NCI-H345 treated with DMSO at 0.1 percent for 48 hours (cell line): Measurements from ENCODE around the gene LIN52.

Experiments
- DNase-seq: peaks from one replicate; lab custom pipeline; 2025; ENCODE audit not compliant: unreplicated experiment; lab: John Stamatoyannopoulos, UW

Gene LIN52, protein sequence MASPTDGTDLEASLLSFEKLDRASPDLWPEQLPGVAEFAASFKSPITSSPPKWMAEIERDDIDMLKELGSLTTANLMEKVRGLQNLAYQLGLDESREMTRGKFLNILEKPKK

DNA sequence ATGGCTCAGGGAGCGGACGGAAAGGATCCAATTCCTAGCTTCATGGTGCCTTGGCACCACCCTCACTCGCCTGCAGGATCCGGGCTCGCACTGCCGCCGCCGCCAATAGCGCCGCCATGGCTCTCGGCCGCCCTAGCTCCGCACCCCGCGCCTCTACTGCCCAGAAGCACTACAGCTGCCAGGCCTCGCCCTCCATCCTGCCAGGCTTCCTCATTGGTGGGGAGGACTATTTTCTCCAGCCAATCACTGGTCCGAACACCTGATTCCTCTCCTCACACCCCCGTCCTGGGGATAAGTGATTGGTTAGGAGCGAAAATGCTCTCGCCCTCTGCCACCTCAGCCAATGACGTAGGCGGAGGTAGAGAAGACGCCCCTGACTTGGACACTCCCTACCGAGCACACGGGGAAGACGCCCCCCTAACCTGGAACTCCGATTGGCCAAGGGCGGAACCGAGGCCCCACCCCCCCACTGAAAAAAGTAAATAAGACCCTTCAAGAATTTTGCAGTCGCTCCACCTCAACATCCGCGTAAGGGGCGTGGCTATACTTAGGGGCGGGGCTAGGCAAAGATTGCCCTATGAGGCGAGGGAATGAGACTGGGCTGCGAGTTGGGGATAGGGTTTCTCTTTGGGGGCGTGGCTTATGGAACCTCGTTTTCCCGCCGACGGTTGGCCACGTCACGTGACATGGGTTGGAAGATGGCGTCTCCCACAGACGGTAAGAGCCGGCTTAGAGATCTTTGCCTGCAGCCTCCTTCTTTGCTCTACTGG lies at the start of gene LIN52, which contains the start of gene ALDH6A1:
Gene LIN52 (plus strand): TSS at position 680 of the 770 bp plus-strand sequence. CDS start 19 bp downstream, at position 699.
Gene ALDH6A1 (minus strand): TSS at position 177 of the 770 bp plus-strand sequence. CDS start 59 bp downstream, at position 118.
- peak; percentile 100 for DNase-seq

DNA sequence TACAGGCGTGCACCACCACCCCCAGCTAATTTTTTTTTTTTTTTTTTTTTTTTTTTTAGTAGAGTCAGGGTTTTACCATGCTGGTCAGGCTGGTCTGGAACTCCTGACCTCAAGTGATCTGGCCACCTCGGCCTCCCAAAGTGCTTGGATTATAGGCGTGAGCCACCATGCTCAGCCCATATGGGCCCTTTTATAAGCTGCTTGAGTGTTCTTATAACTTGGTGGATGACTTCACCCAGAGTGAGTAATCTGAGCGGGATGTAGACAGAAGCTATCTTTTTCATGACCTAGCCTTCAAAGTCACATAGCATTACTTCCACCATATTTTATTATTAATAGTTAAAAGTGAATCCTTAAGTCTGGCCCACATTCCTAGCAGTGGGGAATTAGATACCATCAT lies 49.2 kb upstream of the LIN52 start:
- DNase-seq: no peak

- DNase-seq: peak; percentile 41
These were observed 46.5 kb upstream of the LIN52 start for GRCh38 chr14:74038020-74038859.

- no peak for DNase-seq
These were observed 42.5 kb upstream of the LIN52 start for GRCh38 chr14:74042296-74042695.

DNA sequence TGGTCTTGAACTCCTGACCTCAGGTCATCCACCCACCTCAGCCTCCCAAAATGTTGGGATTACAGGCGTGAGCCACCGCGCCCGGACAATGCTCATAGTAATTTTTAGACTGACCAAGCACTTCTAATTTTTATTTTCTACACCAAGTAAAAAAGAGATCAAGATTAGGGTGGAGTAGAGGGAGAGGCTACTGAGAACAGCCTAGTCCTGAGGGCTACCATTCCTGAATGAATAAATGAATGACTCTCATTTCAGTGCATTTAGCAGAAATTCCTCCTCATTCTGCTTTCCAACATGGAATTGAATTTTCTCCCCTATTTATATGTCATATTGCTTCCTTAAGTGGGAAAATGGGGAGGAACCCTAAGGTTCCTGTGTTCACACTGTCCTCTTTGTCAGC lies 39.2 kb upstream of the LIN52 start:
- DNase-seq: no peak

DNA sequence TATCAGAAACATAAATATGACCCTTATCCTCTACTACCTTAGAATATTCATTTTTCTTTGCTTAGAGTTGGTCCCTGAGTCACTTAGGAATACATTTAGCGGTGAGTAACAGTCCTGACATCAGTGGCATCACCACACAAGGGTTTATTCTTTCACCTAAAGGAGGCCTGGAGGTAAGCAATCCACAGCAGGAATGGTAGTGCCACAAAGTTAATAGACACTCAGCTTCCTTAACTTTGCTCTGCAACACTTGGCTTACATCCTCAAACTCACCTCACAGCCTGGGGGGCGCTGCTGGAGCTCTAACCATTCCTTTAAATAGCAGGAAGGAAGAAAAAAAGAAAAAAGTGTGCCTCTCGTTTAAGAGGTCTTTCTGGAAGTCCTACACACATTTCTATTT lies 36.5 kb upstream of the LIN52 start:
- DNase-seq: no peak

- DNase-seq: no peak
These were observed 34.8 kb upstream of the LIN52 start for GRCh38 chr14:74049876-74050495.

DNA sequence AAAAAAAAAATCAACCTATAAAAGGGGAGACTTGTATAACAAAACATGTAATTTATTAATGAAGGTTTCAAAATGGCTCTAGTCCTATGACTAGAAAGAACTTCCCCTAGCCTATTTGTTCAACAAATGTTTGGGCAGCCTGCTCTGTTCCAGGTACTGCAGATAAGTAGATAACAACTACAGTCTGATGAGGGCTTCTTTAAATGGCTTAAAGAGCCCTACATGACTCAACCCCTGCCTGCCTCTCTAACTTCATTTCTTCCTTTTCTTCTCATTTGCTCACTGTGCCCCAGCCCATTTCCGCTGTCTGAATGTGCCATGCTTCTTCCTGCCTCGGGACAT lies 22.0 kb upstream of the LIN52 start:
- no peak for DNase-seq

DNA sequence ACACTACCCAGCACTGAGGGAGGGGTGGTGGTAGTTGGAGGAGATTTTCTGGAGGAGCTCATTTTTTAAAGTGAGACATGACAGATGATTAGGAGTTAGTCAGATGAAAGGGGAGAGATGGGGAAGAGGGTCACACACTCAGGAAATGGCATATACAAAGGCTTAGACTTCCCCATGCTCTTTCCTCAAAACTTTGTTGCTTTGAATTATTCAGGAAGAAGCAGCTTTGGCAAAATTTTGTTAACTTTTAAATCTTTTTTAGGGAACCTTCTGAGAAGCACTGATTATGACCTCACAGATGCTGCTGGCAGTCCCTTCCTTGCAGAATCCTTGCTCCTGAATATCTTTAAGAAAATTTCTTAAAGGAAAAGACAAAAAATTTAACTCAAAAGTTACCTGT lies 20.3 kb upstream of the LIN52 start:
- DNase-seq: no peak

GRCh38 chr14:74064883-74065282 lies 19.9 kb upstream of the LIN52 start:
- no peak for DNase-seq

- no peak for DNase-seq
These were observed 18.8 kb upstream of the LIN52 start for GRCh38 chr14:74065746-74066575.

GRCh38 chr14:74077401-74077800 lies 7.4 kb upstream of the LIN52 start:
- no peak for DNase-seq

- no peak for DNase-seq
These were observed 3.8 kb upstream of the LIN52 start for GRCh38 chr14:74080820-74081460.

DNA sequence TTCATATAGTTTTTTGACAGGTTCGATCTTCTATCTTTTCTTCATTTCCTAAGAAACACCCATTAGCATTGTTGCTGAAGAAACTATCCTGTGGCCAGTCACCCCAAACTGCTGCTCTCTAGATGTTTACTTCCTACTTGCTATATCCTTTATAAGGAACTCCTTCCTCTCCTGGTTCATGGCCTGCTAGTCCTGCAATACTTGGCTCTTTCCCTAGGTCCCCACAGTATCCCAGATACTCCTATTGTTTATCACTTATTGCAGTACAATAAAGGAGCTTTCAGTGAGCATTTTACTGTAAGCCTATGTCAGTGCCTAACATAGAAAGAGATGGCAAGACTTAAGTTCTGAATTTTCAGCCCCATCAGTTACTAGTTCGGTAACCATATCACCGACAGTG lies 3.3 kb upstream of the LIN52 start:
- DNase-seq: no peak

DNA sequence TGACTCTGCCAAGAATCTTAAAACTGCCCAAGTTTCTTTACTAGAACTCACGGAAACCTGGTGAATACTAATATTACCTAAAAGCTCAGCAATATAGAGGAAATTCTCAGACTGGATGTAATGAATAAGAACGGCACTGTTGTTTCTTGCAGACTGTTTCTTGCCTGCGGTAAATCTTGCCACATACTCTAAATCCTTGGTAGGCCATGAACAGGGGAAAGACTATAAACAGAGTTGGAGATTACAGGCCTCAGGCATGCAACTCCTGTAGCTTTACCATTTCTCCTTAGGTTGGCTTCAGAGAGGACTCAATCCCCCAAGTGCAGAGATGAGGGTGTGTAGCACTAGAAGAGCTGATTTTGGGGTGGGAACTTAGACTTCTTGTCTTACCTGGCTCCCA lies 1.6 kb upstream of the LIN52 start:
- no peak for DNase-seq

DNA sequence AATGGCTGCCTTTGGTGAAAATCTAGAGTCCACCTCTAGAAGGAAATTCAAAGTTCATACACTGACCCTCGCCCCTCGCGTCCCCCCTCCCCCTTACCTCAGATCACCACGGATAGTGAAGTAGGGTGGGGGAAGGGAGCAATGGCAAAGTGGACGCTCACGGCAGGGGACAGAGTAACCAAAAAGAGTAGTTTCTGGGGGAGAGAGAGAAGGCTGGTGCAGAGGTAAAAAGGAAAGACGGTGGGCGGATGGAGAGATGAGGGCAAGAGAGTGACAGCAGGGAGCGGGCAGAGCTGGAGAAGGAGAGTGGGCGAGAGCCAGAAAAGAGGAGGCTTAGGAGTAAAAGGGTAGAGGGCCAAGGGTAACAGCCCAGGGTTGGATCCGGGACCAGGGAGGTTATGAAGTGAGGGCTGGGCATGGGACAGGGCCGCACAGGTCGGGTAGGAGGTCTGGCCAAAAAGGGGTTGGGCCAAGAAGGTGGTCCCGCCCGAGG lies 926 bp upstream of the LIN52 start:
- DNase-seq: no peak

DNA sequence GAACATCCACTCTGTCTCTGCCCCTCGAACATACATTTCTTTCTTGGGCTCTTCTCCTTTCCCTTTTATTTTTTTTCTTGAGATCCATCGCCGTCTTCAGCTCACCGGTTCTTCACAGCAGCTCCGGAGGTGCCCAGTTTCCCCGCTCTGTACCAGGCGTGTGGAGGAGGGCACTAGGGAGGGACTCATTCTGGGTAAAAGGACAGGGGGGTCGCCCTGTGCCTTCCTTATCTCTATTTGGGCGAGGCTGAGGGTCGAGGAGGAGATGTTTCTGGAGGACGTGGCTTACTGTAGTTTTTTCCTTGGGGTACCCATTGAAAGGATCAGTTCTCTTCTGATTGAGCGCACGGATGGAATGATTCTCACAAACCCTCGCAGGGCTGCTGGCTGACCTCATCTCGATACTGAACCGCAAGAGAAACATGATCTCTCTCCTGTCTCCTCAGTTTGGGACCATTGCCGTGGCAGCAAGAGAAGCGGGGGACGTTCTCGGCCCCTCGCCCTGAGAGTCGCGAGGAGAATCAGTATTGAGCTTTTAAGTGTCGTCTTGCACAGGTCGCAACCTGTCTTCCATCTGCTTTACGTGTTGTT lies 386 bp downstream of the LIN52 start:
- no peak for DNase-seq

GRCh38 chr14:74085828-74086227 lies 1.1 kb downstream of the LIN52 start:
- no peak for DNase-seq

- no peak for DNase-seq
These were observed 4.7 kb downstream of the LIN52 start for GRCh38 chr14:74089251-74090020.
